BLaER1 treated with 17β-estradiol and CSF1 and Interleukin-3, amounts not matched to agents 10 nM and 100 nM (cell line): ENCODE data around the gene ARAP3.

ENCODE experiments used
- H3K27ac ChIP-seq, 11 experiments: shearing (Covaris generic); formaldehyde crosslinking; 2 replicates each; pipeline ENCODE4 v1.8.1; 2022
- H3K27me3 ChIP-seq, 11 experiments: shearing (Covaris generic); formaldehyde crosslinking; 2 replicates each; pipeline ENCODE4 v1.8.1; 2022
- H3K36me3 ChIP-seq, 11 experiments: shearing (Covaris generic); formaldehyde crosslinking; 2 replicates each; pipeline ENCODE4 v1.8.1; 2022
- H3K4me1 ChIP-seq, 10 experiments: shearing (Covaris generic); formaldehyde crosslinking; 2 replicates each; pipeline ENCODE4 v1.8.1; 2022
- H3K4me2 ChIP-seq, 11 experiments: shearing (Covaris generic); formaldehyde crosslinking; 2 replicates each; pipeline ENCODE4 v1.8.1; 2022
- H3K4me3 ChIP-seq, 10 experiments: shearing (Covaris generic); formaldehyde crosslinking; 2 replicates each; pipeline ENCODE4 v1.8.1; 2022
- H3K9ac ChIP-seq, 11 experiments: shearing (Covaris generic); formaldehyde crosslinking; 2 replicates each; pipeline ENCODE4 v1.8.1; 2022
- H3K9me3 ChIP-seq, 11 experiments: shearing (Covaris generic); formaldehyde crosslinking; replicated peaks in 1 of 11; 2 replicates each; pipeline ENCODE4 v1.8.1; 2022
- H4K20me1 ChIP-seq, 11 experiments: shearing (Covaris generic); formaldehyde crosslinking; 2 replicates each; pipeline ENCODE4 v1.8.1; 2022
- Cebpa-rat ChIP-seq, 11 experiments: shearing (Covaris generic); IDR thresholded peaks; 2 replicates each; pipeline ENCODE4 v1.8.1; 2022

Gene ARAP3

GRCh38 chr5:141628175-141628788, 53.7 kb downstream of the ARAP3 start:
- no peak overlapping the region for H3K4me3 ChIP-seq
- H3K27me3 ChIP-seq = no peaks in the 10 kb centered on the region
- H4K20me1 ChIP-seq = peaks cover 7 to 61% (median 37%) of the 10 kb centered on the region in 11 experiments; a peak in 19 of 22 replicates
- H3K4me1 ChIP-seq = peaks cover 8 to 60% (median 17%) of the 10 kb centered on the region in 10 experiments; a peak in 17 of 20 replicates
- no peak for TF ChIP-seq Cebpa-rat (IDR thresholded peaks at IDR 0.05)
- H3K9me3 ChIP-seq = no peaks in the 10 kb centered on the region
- H3K9ac ChIP-seq = no peak overlapping the region
- peaks cover 90 to 100% (median 97%) of the 10 kb centered on the region in 11 experiments for H3K36me3 ChIP-seq
- no peak overlapping the region for H3K27ac ChIP-seq
- H3K4me2 ChIP-seq = peak overlapping the region in 2 of 11 experiments; percentile 49 to 66; a peak in 2 of 22 replicates

- Histone ChIP-seq H3K4me2 (peak overlapping the region in 8 of 11 experiments; percentile 4 to 89 (median 76); a peak in 13 of 22 replicates), H3K27me3 (no peaks in the 10 kb centered on the region), H3K4me1 (peaks cover 4 to 80% (median 25%) of the 10 kb centered on the region in 10 experiments; a peak in 16 of 20 replicates), H3K36me3 (peaks cover 77 to 93% (median 87%) of the 10 kb centered on the region in 11 experiments), H4K20me1 (peaks cover 0 to 21% (median 5%) of the 10 kb centered on the region in 11 experiments; a peak in 10 of 22 replicates), H3K9me3 (no peaks in the 10 kb centered on the region), H3K27ac (peak overlapping the region in 8 of 11 experiments; percentile 24 to 79 (median 53); a peak in 15 of 22 replicates), H3K4me3 (no peak overlapping the region), H3K9ac (peak overlapping the region in 9 of 11 experiments; percentile 2 to 63 (median 27); a peak in 10 of 22 replicates)
- TF ChIP-seq Cebpa-rat (IDR thresholded peaks at IDR 0.05) = no peak
These were observed 58.4 kb downstream of the ARAP3 start for GRCh38 chr5:141623611-141624010.

GRCh38 chr5:141623186-141623585, 58.8 kb downstream of the ARAP3 start:
- H3K9ac ChIP-seq = peak overlapping the region in 9 of 11 experiments; percentile 2 to 64 (median 44); a peak in 13 of 22 replicates
- peaks cover 4 to 76% (median 25%) of the 10 kb centered on the region in 10 experiments; a peak in 16 of 20 replicates for H3K4me1 ChIP-seq
- no peaks in the 10 kb centered on the region for H3K9me3 ChIP-seq
- no peak overlapping the region for H3K4me3 ChIP-seq
- H3K4me2 ChIP-seq = peak overlapping the region in 8 of 11 experiments; percentile 4 to 89 (median 76); a peak in 13 of 22 replicates
- peaks cover 73 to 89% (median 83%) of the 10 kb centered on the region in 11 experiments for H3K36me3 ChIP-seq
- no peak for TF ChIP-seq Cebpa-rat (IDR thresholded peaks at IDR 0.05)
- peak overlapping the region in 8 of 11 experiments; percentile 39 to 79 (median 64); a peak in 15 of 22 replicates for H3K27ac ChIP-seq
- no peaks in the 10 kb centered on the region for H3K27me3 ChIP-seq
- H4K20me1 ChIP-seq = peaks cover 0 to 16% (median 4%) of the 10 kb centered on the region in 11 experiments; a peak in 10 of 22 replicates

GRCh38 chr5:141618804-141619554, 63.1 kb downstream of the ARAP3 start, which contains the start of gene DIAPH1:
Gene DIAPH1, minus strand, starts transcription at chr5:141619000. Its CDS starts 86 bp downstream, at chr5:141618914.
- Histone ChIP-seq H3K4me3 (peak within 1 kb of the TSS; percentile 77 to 99 (median 96)), H3K4me2 (peak within 1 kb of the TSS; percentile 76 to 95 (median 89)), H4K20me1 (peaks cover 0 to 43% (median 24%) of the 10 kb centered on the region in 11 experiments; a peak in 14 of 22 replicates), H3K36me3 (peaks cover 32 to 77% (median 50%) of the 10 kb centered on the region in 11 experiments), H3K4me1 (peaks cover 28 to 76% (median 42%) of the 10 kb centered on the region in 10 experiments), H3K9ac (peak within 1 kb of the TSS; percentile 88 to 98 (median 97)), H3K27ac (peak within 1 kb of the TSS; percentile 73 to 95 (median 94)), H3K9me3 (no peaks in the 10 kb centered on the region), H3K27me3 (no peaks in the 10 kb centered on the region)
- no peak for TF ChIP-seq Cebpa-rat (IDR thresholded peaks at IDR 0.05)

- Histone ChIP-seq H3K27ac (peak overlapping the region; percentile 73 to 95 (median 94)), H3K27me3 (no peaks in the 10 kb centered on the region), H3K4me1 (peaks cover 35 to 76% (median 44%) of the 10 kb centered on the region in 10 experiments), H3K4me2 (peak overlapping the region; percentile 76 to 95 (median 89)), H3K4me3 (peak overlapping the region; percentile 77 to 99 (median 96)), H3K9me3 (no peaks in the 10 kb centered on the region), H3K36me3 (peaks cover 31 to 74% (median 43%) of the 10 kb centered on the region in 11 experiments), H4K20me1 (peaks cover 0 to 51% (median 24%) of the 10 kb centered on the region in 11 experiments; a peak in 14 of 22 replicates), H3K9ac (peak overlapping the region; percentile 88 to 98 (median 97))
- no peak for TF ChIP-seq Cebpa-rat (IDR thresholded peaks at IDR 0.05)
These were observed 63.8 kb downstream of the ARAP3 start for GRCh38 chr5:141618030-141618803.

GRCh38 chr5:141617682-141618029, 64.4 kb downstream of the ARAP3 start:
- Histone ChIP-seq H3K4me1 (peaks cover 39 to 76% (median 45%) of the 10 kb centered on the region in 10 experiments), H3K4me2 (peak overlapping the region; percentile 76 to 95 (median 89)), H4K20me1 (peaks cover 0 to 56% (median 24%) of the 10 kb centered on the region in 11 experiments; a peak in 14 of 22 replicates), H3K4me3 (peak overlapping the region; percentile 77 to 99 (median 96)), H3K9me3 (no peaks in the 10 kb centered on the region), H3K36me3 (peaks cover 28 to 74% (median 42%) of the 10 kb centered on the region in 11 experiments), H3K9ac (peak overlapping the region; percentile 88 to 98 (median 97)), H3K27me3 (no peaks in the 10 kb centered on the region), H3K27ac (peak overlapping the region; percentile 73 to 95 (median 94); a peak in 21 of 22 replicates)
- no peak for TF ChIP-seq Cebpa-rat (IDR thresholded peaks at IDR 0.05)

GRCh38 chr5:141617128-141617527, 64.9 kb downstream of the ARAP3 start:
- peak overlapping the region; percentile 77 to 99 (median 96) for H3K4me3 ChIP-seq
- peak overlapping the region; percentile 73 to 95 (median 94); a peak in 20 of 22 replicates for H3K27ac ChIP-seq
- peaks cover 40 to 76% (median 49%) of the 10 kb centered on the region in 10 experiments for H3K4me1 ChIP-seq
- H3K9me3 ChIP-seq = no peaks in the 10 kb centered on the region
- no peak for TF ChIP-seq Cebpa-rat (IDR thresholded peaks at IDR 0.05)
- peaks cover 25 to 74% (median 42%) of the 10 kb centered on the region in 11 experiments for H3K36me3 ChIP-seq
- no peaks in the 10 kb centered on the region for H3K27me3 ChIP-seq
- peak overlapping the region; percentile 88 to 98 (median 97) for H3K9ac ChIP-seq
- H4K20me1 ChIP-seq = peaks cover 0 to 57% (median 25%) of the 10 kb centered on the region in 11 experiments; a peak in 14 of 22 replicates
- H3K4me2 ChIP-seq = peak overlapping the region; percentile 76 to 95 (median 89)
